HG02943 (cell line): ENCODE results near the gene XCL1.
"Not testable (repeated sequence)": the region's sequence is repeated elsewhere in the genome, so short reads cannot be mapped to it uniquely, and the experiment has no call there.

Experiments used
- ATAC-seq: cut with Tn5 transposase; IDR thresholded peaks from one replicate; pipeline ENCODE4 v1.9.1; 2021; ENCODE audit warnings: mild to moderate bottlenecking, low read depth, moderate library complexity; ENCODE audit not compliant: unreplicated experiment

Gene XCL1, protein sequence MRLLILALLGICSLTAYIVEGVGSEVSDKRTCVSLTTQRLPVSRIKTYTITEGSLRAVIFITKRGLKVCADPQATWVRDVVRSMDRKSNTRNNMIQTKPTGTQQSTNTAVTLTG

DNA sequence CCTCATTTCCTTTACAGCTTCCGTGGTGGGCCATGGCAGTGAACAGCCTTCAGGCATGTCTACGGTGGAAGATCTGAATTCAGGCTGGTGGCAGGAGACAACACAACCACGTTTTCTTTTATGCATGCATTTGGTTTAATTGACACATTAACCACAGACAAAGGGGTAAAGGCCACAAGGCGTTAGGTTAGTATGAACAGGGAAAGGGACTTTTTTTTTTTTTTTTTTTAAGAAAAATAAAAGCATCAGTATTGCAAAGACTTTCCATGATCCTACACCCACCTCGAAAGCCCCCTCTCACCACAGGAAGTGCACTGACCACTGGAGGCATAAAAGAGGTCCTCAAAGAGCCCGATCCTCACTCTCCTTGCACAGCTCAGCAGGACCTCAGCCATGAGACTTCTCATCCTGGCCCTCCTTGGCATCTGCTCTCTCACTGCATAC is at the start of gene XCL1:
Gene XCL1, plus strand, starts transcription at position 361 of the 444 bp plus-strand sequence. Its CDS starts 33 bp downstream, at position 394.
- ATAC-seq = not testable (repeated sequence)

DNA sequence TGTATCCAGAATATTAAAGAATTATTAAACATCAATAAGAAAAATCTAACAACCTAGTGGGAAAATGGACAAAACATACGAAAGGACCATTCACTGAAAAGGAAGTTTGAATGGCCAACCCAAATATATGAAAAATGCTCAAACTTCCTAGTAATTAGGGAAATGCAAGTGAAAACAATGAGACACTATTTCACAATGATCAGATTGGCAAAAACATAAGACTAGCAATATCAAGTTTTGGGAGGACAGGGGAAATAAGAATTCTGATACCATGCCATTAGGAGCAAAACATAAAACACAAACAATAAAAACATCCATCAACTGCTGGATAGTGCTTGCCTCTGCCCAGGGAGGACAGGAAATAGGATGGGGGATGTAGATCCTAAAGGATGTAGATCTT is 46.9 kb upstream of the XCL1 start:
- ATAC-seq = no peak

DNA sequence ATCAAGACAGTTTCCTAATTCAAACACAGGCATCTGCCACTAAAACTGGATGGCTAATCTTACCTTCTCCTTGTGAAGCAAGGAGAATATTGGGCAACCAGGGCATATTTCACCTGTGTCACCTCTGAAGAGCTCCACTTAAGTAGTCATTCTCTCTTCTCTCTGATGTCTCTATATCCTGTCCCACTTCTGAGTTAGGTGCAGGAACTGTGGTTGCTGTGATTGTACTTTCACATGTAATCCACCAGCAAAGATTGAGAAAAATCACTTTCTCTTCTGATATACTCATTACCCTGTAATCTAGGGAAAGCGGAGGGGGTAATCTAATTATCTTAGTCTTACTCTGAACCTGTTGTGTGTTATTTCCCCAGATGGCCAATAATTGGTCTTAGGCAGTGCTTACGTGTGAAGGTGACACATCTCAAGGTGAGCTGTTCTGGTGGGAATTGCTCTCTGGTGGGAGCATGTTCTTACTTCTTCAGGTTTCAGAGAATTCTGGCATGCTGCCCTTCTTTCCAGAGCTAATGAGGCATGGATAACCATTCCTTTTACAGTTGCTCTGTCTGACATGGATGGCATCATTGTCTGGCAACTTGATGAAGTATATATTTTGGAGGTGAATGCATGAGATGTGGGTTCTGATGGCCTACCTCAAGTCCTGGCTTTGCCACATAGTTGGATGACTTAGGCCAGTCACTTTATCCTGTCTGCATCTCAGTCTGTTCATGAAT is 44.6 kb upstream of the XCL1 start:
- no peak for ATAC-seq

DNA sequence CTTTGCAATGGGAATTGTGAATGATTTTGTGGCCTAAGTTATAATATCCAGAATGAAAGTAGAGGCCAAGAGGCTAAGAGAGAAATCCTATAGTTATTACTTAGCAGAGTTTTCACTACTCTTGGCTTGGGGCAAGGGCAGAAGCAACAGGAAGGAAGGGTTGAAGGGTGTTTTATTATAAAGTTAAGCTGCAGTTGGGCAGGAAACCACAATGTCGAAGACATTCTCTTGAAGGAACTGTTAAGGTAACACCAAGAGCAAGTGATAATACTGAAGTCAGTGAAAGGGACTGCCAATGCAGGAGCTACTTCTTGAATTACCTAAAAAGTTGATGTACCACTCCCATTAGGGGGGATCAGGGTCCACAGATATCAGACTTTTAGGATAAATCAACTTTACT is 40.9 kb upstream of the XCL1 start:
- ATAC-seq = no peak

DNA sequence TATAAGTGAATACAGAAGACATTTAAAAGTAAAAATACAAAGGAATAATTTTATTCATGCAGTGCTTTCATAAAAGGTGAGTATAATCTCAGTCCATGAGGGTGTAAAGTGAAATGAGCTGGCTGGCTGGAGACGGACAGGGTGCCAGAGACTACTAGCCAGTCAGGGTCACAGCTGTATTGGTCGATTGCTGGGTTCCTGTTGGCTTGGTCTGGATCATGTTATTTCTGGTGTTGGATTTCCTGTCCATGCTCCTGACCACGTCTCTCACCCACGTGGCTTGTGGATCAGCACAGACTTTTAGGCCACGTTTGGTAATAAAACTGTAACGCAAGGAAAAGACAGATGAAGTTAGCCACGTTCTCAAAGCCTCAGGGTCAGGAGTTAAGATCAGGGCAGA is 35.6 kb upstream of the XCL1 start:
- ATAC-seq = not testable (repeated sequence)

DNA sequence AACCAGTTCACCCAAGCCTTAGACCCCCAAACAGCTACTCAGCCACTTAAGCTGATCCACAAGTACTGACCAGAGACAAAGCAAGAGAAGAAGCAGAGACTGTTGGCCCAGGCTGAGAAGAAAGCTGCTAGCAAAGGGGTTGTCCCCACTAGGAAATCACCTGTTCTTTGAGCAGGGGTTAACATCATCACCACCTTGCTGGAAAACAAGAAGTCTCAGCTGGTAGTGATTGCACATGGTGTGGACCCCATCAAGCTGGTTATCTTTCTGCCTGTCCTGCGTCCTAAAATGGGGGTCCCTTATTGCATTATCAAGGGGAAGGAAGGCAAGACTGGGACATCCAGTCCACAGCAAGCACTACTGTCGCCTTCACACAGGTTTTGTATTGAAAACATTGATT is 33.4 kb upstream of the XCL1 start:
- not testable (repeated sequence) for ATAC-seq

DNA sequence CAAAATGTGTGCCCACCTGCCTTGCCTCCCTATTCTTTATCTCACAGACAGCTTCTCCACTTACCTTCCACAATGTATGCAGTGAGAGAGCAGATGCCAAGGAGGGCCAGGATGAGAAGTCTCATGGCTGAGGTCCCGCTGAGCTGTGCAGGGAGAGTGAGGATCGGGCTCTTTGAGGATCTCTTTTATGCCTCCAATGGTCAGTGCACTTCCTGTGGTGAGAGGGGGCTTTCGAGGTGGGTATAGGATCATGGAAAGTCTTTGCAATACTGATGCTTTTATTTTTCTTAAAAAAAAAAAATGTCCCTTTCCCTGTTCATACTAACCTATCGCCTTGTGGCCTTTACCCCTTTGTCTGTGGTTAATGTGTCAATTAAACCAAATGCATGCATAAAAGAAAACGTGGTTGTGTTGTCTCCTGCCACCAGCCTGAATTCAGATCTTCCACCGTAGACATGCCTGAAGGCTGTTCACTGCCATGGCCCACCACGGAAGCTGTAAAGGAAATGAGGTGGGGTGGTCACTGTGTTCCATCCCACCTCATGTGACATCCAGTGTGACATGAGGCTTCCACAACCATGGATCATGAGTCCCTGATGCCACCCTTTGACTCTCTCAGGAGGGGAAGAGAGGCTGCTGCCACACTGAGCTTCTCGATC is 32.4 kb upstream of the XCL1 start, which contains the start of gene XCL2:
Gene XCL2, minus strand, starts transcription at position 158 of the 659 bp plus-strand sequence. Its CDS starts 33 bp downstream, at position 125.
- not testable (repeated sequence) for ATAC-seq

DNA sequence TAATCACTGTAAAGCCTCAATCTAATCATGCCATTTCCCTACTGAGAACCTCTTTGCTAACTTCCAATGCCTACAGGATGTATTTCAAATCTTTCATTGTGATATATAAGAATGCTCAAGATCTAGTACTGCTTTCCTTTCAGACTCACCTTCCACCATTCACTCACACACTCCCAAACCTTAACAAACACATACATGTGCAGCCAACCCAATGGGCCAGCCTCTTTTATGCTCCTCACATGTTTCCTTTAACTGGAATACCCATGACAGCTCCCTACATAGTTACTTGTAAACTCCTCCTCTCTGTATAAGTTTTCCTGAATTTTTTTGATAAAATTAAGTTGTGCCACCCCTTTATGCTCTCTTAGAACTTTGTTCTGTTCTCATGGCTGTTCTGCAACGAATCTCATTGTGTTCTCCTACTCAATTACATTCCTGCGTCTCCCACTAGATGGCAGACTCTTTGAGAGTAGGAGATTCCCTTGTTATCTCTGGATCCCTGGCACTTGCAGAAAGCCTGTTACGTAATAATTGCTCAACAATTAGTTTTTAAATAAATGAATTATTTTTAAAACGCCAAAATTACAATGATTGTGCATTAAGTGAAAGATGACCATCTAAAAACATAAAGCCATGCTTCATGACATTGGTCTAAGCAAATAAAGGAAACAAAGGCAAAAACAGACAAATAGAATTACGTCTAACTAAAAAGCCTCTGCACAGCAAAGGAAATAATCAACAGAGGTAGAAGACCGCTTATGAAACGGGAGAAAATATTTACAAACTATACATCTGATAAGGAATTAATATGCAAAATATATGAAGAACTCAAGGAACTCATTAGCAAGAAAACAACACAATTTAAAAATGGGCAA is 30.5 kb upstream of the XCL1 start:
- ATAC-seq = not testable (repeated sequence)

DNA sequence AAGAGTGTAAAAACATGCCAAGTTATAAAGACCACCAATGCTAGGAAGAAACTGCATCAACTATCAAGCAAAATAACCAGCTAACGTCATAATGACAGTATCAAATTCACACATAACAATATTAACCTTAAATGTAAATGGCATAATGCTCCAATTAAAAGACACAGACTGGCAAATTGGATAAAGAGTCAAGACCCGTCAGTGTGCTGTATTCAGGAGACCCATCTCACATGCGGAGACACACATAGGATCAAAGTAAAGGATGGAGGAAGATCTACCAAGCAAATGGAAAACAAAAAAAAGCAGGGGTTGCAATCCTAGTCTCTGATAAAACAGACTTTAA is 29.9 kb upstream of the XCL1 start:
- not testable (repeated sequence) for ATAC-seq

DNA sequence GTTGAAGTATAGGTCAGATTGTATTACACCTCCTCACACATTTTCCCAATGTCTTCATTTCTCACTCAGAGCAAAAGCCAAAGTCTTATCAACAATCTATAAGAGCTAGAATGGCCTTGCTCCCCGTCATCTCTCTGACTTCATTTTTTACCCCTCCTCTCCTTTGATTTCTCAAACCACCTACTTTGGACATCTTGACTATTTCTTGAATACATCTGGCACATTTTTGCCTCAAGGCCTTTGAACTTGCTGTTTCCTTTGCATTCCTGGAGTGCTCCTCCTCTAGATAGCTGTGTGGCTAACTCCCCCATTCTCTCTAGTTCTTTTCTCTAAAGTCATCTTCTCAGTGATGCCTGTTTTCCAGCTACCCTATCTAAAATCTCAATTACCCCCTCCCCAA is 25.4 kb upstream of the XCL1 start:
- ATAC-seq = no peak

DNA sequence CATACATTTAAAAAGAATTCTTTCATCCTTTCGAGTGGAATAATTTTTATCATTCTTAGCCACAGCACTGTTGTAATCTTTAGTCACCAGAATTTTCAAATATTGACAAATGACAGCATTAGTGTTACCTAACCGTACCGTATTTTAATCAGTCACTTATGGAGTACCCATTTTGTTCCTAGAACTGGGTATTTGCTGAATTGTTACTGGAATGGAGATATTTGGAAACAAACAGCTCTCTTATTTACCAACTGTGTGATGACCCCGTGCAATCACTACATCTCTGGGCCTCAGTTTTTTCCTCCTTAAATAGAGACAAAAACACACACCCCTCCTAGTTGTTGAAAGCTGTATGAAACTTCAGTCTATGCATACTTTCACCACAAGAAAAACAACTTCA is 24.7 kb upstream of the XCL1 start:
- no peak for ATAC-seq

DNA sequence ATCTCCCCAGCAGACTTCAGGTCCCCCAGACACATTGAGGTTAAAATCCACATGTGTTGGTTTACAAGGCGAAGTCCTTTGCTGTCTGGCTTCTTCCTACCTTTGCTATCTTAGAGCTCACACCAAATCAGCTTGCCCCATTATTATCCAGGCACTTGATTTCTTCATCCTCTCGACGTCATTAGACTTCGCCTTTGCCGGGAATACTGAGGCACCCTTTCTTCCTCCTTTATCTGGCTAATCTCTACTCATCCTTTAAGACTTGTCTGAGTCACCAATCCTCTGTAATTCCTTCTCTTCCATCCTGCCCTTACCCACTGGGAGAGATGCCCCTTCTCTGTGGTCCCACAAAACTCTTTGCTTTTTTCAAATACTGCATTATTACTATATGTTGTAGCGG is 23.4 kb upstream of the XCL1 start:
- ATAC-seq = no peak

DNA sequence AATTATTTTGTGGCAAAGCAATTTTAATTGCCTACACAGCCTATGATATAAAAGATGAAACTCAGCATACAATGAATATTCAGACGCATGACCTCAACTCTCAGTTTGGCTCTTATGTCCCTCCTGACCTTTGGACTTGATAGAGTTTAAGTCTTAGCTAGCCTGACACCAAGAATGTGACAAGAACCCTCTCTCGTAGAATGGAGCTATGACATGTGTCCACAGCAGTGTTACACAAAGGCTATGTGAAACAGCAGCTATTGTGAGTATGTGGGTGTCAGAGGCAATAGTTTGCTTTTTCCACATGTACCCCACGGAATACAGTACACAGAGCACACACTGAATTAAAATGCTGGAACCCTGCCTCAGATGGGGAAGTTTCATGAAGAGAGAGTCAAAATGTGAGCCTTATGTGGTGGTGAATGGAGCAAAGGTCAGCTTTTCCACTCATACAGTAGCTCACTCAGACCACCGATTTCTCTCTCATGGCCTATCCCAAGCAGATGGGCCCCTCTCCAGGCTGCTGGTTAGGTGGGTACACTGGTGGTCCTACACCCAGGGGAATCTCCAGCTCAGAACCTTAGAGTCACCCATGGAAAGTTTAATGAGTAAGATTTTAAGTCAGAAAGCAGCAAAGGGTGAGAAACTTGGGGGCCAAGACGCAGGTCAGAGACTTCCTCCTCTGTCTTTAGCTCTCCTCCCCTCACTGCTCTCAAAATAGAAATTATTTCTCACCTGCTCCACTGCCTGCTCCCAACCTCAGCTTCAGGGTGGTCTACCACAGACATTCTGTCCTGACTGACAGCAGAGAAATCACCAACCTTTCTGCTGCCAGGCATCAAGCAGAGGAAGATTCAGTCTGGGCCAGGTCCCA is 22.5 kb upstream of the XCL1 start:
- no peak for ATAC-seq

DNA sequence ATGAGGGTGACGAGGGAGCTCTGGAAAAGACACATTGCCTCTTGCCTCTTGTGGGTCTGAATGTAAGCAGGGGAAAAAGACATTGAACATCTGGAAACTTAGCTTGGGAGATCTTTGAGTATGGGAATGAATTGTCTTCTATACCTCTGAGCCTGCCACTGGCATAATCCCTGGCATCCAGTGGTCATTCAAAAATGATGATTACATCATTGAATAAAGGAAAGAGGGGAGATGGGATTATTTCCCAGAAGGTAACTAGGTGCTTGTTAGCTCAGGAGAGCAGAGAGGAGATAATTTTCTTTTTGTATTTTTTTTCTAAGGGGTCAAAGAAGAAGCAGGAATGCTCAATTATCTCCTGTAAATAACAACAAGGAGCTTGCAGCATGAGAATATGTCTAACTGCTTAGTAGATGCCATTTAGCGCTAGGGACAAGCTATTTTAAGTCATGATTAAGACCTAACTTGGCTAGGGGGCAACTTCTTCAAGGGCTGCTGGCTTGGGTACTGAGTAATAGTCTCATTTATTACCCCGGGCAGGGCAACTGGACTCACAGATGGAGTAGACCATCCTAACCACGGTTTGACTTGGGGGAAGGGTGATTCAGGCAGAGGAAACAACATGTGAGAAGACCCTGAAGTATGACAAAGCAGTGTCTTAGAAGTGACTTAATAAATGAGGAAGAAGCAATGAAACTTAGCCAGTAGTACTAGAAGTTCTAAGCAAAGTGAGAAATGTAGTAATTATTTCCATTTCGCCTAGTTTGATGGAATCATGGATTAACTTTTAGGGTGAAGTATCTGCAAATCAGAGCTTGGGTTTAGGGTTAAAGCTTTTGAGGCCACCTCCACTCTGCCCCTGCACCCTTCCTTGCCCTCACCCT is 21.6 kb upstream of the XCL1 start:
- no peak for ATAC-seq

DNA sequence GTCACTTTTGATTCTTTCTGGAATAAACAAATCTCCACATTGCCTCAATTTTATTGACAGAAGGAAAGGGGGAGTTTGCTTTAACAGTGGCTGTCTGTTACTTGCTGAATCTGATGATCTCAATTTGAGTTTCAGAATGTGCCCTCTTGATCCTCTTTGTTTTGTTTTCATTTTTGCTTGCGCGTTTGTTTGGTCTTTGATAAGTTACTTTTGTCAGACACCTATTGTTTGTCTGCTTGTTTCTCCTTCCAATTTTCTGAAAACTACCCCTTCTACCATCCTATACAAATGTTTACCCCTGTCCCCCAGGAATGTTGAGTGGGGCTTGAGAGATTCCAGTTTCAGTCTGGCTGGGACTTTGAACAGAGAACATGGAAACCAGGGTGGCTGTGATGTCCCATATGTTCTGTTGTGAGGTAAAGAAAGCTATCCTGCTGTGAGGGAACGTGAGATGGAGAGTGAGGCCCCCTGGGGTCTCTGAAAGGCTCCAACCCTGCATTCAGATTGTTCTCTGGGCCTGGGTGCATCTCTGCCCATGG is 20.8 kb upstream of the XCL1 start:
- ATAC-seq = no peak

DNA sequence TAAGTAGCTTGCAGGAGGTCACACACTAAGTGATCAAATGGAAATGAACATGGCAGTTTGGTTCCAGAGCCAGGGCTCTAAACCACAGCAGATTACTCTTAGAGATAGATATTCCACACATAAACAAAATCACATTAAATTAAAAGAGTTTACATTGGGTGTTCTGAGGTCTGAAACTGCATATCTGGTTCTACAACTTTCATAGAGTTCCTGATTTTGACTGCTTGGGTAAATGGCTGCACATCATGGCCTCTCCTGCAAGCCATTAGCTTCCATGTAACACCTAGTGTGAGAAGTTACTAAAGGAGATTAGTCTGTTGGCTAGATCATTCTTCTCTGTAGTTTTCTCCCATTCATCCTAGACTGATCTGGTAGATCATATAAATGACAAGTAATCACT is 19.8 kb upstream of the XCL1 start:
- no peak for ATAC-seq

DNA sequence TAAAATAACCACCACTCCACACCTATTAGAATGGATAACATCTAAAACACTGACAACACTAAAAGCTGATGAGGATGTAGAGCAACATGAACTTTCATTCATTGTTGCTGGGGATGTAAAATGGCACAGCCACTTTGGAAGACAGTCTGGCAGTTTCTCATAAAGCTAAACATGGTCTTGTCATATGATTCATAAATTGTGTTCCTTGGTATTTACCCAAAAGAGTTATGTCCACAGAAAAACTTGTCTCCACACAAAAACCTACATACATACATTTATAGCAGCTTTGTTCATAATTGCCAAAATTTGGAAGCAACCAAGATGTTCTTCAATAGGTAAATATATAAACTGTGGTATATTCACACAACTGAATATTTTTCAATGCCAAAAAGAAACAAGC is 16.0 kb upstream of the XCL1 start:
- ATAC-seq = no peak

DNA sequence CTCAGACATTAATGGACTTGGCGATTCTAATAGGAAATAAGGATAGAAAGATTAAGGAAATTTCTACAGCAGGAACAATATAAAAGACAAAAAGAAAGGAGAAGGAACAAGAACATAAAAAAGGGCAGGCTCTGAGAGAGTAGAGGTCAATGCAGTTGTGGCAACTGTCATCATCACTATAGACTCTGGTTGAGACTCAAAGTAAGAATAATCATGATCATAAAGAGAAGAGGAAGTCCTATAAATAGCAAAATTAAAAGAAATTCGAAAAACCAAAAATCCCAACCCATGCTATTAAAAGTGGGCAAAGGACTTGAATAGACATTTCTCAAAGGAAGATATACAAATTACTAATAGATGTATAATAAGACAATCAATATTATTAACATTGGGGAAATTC is 14.4 kb upstream of the XCL1 start:
- ATAC-seq = no peak

DNA sequence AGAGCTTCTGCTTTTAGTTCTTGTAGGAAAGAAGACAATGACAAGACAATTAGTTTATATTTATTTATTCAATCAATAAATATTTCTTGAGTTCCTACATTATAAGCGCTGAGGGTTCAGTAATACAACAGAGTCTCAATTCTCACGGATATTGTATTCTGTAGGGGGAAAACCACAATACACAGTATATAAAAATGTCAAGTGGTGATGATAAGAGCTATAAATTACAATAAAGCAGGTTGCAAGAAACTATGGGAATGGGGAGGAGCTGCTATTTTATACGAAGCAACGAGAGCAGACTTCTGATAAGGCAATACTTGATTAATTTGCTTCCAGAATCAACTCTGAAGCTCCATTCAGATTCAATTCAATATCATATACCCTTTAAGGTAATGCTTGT is 10.6 kb upstream of the XCL1 start:
- no peak for ATAC-seq
